Parathyroid adenoma (tissue), 2 donors: Measurements from ENCODE around the gene KCTD14.
"Not testable (repeated sequence)": the region's sequence is repeated elsewhere in the genome, so short reads cannot be mapped to it uniquely, and the experiment has no call there.

ENCODE experiments used
- H2AFZ ChIP-seq: fragments of 300-600 bp; sonication (generic); one replicate; pipeline ENCODE4 v1.7.0; 2017; ENCODE audit warnings: antibody characterized with exemption, mild to moderate bottlenecking
- H3K27ac ChIP-seq: fragments of 300-600 bp; sonication (generic); one replicate; pipeline ENCODE4 v1.7.0; 2017
- H3K27me3 ChIP-seq: fragments of 300-600 bp; sonication (generic); one replicate; pipeline ENCODE4 v1.7.0; 2017; ENCODE audit warnings: low read length; ENCODE audit not compliant: control insufficient read depth, insufficient read depth
- H3K36me3 ChIP-seq: fragments of 300-600 bp; sonication (generic); one replicate; pipeline ENCODE4 v1.7.0; 2017; ENCODE audit warnings: low read length; ENCODE audit not compliant: control insufficient read depth, insufficient read depth
- H3K4me1 ChIP-seq: fragments of 300-600 bp; sonication (generic); one replicate; pipeline ENCODE4 v1.7.0; 2017; ENCODE audit warnings: control low read depth
- H3K4me2 ChIP-seq: fragments of 300-600 bp; sonication (generic); one replicate; pipeline ENCODE4 v1.7.0; 2017; ENCODE audit warnings: low read length
- H3K4me3 ChIP-seq: fragments of 300-600 bp; sonication (generic); one replicate; pipeline ENCODE4 v1.7.0; 2017; ENCODE audit warnings: low read depth, low read length
- H3K79me2 ChIP-seq: fragments of 300-600 bp; sonication (generic); one replicate; pipeline ENCODE4 v1.7.0; 2017; ENCODE audit warnings: control low read depth
- H3K9ac ChIP-seq: fragments of 300-600 bp; sonication (generic); one replicate; pipeline ENCODE4 v1.7.0; 2017; ENCODE audit warnings: mild to moderate bottlenecking
- H3K9me3 ChIP-seq: fragments of 300-600 bp; sonication (generic); one replicate; pipeline ENCODE4 v1.7.0; 2017; ENCODE audit warnings: low read length; ENCODE audit not compliant: control insufficient read depth
- TF ChIP-seq, protein P1 (sequence below): fragments of 300-600 bp; sonication (generic); IDR thresholded peaks from one replicate; pipeline ENCODE4 v1.7.0; 2017; ENCODE audit warnings: antibody characterized with exemption, mild to moderate bottlenecking
- donor health status: primary hyperparathyroidism.

KCTD14 gene

DNA sequence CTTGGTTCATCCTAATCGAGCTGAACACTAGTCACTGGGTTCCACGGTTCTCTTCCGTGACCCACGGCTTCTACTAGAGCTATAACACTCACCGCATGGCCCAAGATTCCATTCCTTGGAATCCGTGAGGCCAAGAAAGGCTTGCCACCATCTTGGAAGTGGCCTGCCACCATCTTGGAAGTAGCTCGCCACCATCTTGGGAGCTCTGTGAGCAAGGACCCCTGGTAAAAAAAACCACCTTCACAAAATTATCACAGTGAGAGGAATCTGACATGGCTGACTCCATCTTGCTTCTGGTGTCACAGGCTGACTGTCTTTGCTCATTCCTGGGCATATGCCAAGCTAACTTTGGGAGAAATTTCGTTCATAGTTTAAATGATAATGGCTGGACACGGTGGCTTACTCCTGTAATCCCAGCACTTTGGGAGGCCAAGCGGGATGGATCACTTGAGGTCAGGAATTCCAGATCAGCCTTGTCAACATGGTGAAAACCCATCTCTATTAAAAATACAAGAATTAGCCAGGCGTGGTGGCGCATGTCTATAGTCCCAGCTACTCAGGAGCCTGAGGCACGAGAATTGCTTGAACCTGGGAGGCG is 18.9 kb upstream of the KCTD14 start:
- TF ChIP-seq, protein P1, sequence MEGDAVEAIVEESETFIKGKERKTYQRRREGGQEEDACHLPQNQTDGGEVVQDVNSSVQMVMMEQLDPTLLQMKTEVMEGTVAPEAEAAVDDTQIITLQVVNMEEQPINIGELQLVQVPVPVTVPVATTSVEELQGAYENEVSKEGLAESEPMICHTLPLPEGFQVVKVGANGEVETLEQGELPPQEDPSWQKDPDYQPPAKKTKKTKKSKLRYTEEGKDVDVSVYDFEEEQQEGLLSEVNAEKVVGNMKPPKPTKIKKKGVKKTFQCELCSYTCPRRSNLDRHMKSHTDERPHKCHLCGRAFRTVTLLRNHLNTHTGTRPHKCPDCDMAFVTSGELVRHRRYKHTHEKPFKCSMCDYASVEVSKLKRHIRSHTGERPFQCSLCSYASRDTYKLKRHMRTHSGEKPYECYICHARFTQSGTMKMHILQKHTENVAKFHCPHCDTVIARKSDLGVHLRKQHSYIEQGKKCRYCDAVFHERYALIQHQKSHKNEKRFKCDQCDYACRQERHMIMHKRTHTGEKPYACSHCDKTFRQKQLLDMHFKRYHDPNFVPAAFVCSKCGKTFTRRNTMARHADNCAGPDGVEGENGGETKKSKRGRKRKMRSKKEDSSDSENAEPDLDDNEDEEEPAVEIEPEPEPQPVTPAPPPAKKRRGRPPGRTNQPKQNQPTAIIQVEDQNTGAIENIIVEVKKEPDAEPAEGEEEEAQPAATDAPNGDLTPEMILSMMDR: no peak
- Histone ChIP-seq H3K4me2 (no peak overlapping the region), H3K27ac (no peak overlapping the region), H3K9me3 (no peaks in the 10 kb centered on the region), H2AFZ (no peak overlapping the region), H3K9ac (no peak overlapping the region), H3K36me3 (no peaks in the 10 kb centered on the region), H3K27me3 (no peaks in the 10 kb centered on the region), H3K79me2 (no peaks in the 10 kb centered on the region), H3K4me1 (peaks cover 10% of the 10 kb centered on the region), H3K4me3 (no peak overlapping the region)

DNA sequence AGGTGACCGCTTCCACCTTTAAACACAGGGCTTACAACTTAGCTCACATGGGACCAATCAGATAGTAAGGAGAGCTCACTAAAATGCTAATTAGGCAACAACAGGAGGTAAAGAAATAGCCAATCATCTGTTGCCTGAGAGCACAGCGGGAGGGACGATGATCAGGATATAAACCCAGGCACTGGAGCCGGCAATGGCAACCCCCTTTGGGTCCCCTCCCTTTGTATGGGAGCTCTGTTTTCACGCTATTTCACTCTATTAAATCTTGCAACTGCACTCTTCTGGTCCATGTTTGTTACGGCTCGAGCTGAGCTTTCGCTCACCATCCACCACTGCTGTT is 18.3 kb upstream of the KCTD14 start:
- H3K27me3 ChIP-seq, H3K9ac ChIP-seq, H3K4me3 ChIP-seq, H3K4me2 ChIP-seq, H3K27ac ChIP-seq, H3K4me1 ChIP-seq, H2AFZ ChIP-seq, H3K79me2 ChIP-seq, H3K9me3 ChIP-seq, H3K36me3 ChIP-seq: not testable (repeated sequence)

DNA sequence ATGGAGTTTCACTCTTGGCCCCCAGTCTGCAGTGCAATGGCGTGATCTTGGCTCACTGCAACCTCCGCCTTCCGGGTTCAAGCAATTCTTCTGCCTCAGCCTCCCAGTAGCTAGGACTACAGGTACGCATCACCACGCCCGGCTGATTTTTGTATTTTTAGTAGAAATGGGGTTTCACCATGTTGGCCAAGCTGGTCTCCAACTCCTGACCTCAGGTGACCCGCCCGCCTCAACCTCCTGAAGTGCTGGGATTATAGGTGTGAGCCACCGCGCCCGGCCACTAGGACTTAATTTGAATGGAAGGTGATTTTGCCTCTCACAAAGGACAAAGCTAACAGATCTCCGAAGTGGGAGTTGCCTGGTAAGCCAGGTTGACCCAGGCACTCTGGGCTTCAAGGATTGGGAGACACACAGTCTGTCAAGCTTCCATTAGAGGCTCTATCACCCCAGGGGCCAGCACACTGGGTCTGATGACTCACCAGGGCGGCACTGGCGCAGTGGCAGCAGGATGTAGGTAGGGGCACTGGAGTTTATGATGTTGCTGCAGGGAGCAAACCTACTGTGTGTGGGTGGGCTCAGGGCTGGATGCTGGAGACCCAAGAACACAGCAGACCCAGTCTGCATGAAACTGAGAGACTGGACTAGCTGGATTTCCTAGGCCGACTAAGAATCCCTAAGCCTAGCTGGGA is 17.8 kb upstream of the KCTD14 start:
- Histone ChIP-seq H3K4me1 (peaks cover 10% of the 10 kb centered on the region), H3K79me2 (no peaks in the 10 kb centered on the region), H3K9me3 (no peaks in the 10 kb centered on the region), H2AFZ (no peak overlapping the region), H3K4me2 (no peak overlapping the region), H3K27me3 (no peaks in the 10 kb centered on the region), H3K9ac (no peak overlapping the region), H3K27ac (no peak overlapping the region), H3K36me3 (no peaks in the 10 kb centered on the region), H3K4me3 (no peak overlapping the region)
- TF ChIP-seq, protein P1: no peak

DNA sequence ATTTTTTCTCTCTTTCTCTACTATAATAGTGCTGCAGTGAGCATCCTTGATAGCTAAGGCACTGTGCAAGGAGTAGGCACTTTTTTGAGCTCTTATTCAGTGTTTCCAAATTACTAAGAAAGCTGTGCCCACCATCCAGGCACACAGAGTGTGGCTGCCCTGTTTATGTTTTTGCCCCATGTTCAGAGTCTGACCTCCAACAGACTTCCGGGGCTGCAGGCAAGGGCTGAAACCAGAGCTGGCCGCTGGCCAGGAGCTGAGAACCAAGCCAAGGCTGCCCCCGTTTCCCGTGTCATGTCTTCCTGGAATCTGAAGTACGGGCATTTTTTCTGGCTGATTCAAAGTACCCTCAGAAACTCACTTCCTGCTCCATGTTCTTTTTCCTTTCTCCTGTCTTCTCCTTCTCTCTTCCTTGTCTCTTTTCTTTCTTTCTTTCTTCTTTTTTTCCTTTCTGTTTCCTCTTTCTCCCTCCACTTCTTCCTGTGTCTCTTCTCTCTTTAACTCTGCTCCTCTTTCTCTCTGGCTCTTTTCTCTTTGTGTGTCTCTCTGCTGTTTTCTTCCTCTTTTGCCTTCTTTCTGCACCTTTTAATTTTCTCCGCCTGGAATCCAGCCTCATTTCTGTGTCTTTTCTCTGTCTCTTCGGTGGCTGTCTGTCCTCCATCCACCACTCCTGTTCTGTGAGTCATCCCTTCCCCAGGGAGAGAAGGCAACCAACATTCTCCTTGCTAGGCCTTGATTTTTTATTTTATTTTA is 17.0 kb upstream of the KCTD14 start:
- TF ChIP-seq, protein P1: no peak
- no peak overlapping the region for H3K4me3 ChIP-seq
- H3K9me3 ChIP-seq: no peaks in the 10 kb centered on the region

DNA sequence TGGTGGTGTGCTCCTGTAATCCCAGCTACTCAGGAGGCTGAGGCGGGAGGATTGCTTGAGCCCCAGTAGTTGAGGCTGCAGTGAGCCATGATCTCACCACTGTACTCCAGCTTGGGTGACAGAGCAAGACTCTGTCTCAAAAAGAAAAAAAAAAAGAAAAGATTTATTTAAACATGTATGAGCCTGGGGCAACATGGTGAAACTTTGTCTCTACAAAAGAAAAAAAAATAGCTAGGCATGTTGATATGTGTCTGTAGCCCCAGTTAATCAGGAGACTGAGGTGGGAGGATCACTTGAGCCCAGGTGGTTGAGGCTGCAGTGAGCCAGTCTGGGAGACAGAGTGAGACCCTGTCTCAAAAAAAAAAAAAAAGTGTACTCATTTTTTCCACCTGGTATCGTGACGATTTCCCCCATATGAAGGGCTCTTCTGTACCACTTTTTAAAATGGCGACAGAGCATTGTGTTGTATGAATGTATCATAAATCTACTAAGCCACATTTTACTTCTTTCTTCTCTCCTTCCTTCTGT is 16.4 kb upstream of the KCTD14 start:
- Histone ChIP-seq H3K4me1 (peaks cover 10% of the 10 kb centered on the region), H3K27ac (peak overlapping the region; percentile 76), H3K79me2 (no peaks in the 10 kb centered on the region), H3K4me2 (no peak overlapping the region), H3K9ac (no peak overlapping the region), H2AFZ (peak overlapping the region; percentile 84), H3K27me3 (no peaks in the 10 kb centered on the region), H3K36me3 (no peaks in the 10 kb centered on the region), H3K9me3 (no peaks in the 10 kb centered on the region), H3K4me3 (no peak overlapping the region)
- TF ChIP-seq, protein P1: no peak

More for the DNA sequence above, 17.0 kb upstream of the KCTD14 start:
- Histone ChIP-seq H2AFZ (peak overlapping the region; percentile 84), H3K27ac (peak overlapping the region; percentile 76), H3K36me3 (no peaks in the 10 kb centered on the region), H3K79me2 (no peaks in the 10 kb centered on the region), H3K27me3 (no peaks in the 10 kb centered on the region), H3K4me2 (no peak overlapping the region), H3K4me1 (peaks cover 10% of the 10 kb centered on the region), H3K9ac (no peak overlapping the region)
